CD4-positive, alpha-beta memory T cell (primary cell): Measurements from ENCODE around the gene HDAC9. TPM values are rescaled to one million over a fixed set of nuclear protein-coding genes. Genes with fewer than 3 reads are reported as not detected.
"Not testable (repeated sequence)": the region's sequence is repeated elsewhere in the genome, so short reads cannot be mapped to it uniquely, and the experiment has no call there.

ENCODE experiments used
- CTCF ChIA-PET: fragments of 350-600 bp; sonication (Branson Sonifier 250); formaldehyde crosslinking; loops from one replicate; lab custom pipeline; 2021; ENCODE audit warnings: inconsistent platforms; ENCODE audit not compliant: partially characterized antibody; lab: Charles Lee
- POLR2A ChIA-PET: fragments of 350-600 bp; sonication (Branson Sonifier 250); formaldehyde crosslinking; loops from one replicate; lab custom pipeline; 2021; ENCODE audit not compliant: partially characterized antibody; lab: Charles Lee
- DNase-seq, 5 donors: peaks; one replicate each; pipeline versions ENCODE4 v3.0.0 to v3.0.0-alpha.2; 2020 to 2022; ENCODE audit warnings: mixed read lengths in 1 of 5
- H3K27ac ChIP-seq: one replicate; pipeline ENCODE4 v1.7.0; 2013; ENCODE audit warnings: low read depth, low read length
- H3K27me3 ChIP-seq: 2 replicates; pipeline ENCODE4 v1.7.0; 2013; ENCODE audit warnings: mild to moderate bottlenecking, low read length, moderate library complexity; ENCODE audit not compliant: insufficient read depth
- H3K36me3 ChIP-seq: 2 replicates; pipeline ENCODE4 v1.7.0; 2013; ENCODE audit warnings: mild to moderate bottlenecking, low read length, moderate library complexity; ENCODE audit not compliant: insufficient read depth
- H3K4me1 ChIP-seq: 2 replicates; pipeline ENCODE4 v1.7.0; 2013; ENCODE audit warnings: mild to moderate bottlenecking, low read length, moderate library complexity; ENCODE audit not compliant: insufficient read depth
- H3K4me3 ChIP-seq, 2 donors: one replicate each; pipeline ENCODE4 v1.7.0; 2013; ENCODE audit warnings: low read length in 2 of 2, mild to moderate bottlenecking in 1 of 2
- H3K9me3 ChIP-seq, 2 donors: one replicate each; pipeline ENCODE4 v1.7.0; 2013; ENCODE audit warnings: low read length in 2 of 2, control low read depth in 1 of 2; ENCODE audit not compliant: control insufficient read depth in 1 of 2
- H3K27ac Mint-ChIP-seq, 7 donors: one replicate each; pipeline ENCODE4 v1.8.0; 2020 to 2021; ENCODE audit warnings: mixed read lengths in 7 of 7, mild to moderate bottlenecking in 6 of 7, inconsistent platforms in 3 of 7, moderate library complexity in 3 of 7
- H3K27me3 Mint-ChIP-seq, 2 donors: one replicate each; pipeline ENCODE4 v1.8.0; 2020 to 2021; ENCODE audit warnings: mixed read lengths in 2 of 2
- H3K36me3 Mint-ChIP-seq, 2 donors: one replicate each; pipeline ENCODE4 v1.8.0; 2020 to 2021; ENCODE audit warnings: mixed read lengths in 2 of 2, inconsistent platforms in 1 of 2, mild to moderate bottlenecking in 1 of 2
- H3K4me1 Mint-ChIP-seq, 4 donors: one replicate each; pipeline ENCODE4 v1.8.0; 2020 to 2021; ENCODE audit warnings: mixed read lengths in 4 of 4, mild to moderate bottlenecking in 1 of 4
- H3K4me3 Mint-ChIP-seq, 8 donors: one replicate each; pipeline ENCODE4 v1.8.0; 2020 to 2021; ENCODE audit warnings: mixed read lengths in 8 of 8, mild to moderate bottlenecking in 7 of 8, moderate library complexity in 6 of 8, inconsistent platforms in 3 of 8
- H3K9me3 Mint-ChIP-seq, 8 donors: one replicate each; pipeline ENCODE4 v1.8.0; 2020 to 2021; ENCODE audit warnings: mixed read lengths in 8 of 8, mild to moderate bottlenecking in 5 of 8, inconsistent platforms in 3 of 8, moderate library complexity in 1 of 8
- intact Hi-C: fragments of 100-400 bp; cut with micrococcal nuclease; formaldehyde crosslinking; loops from one replicate; pipeline ENCODE4 v1.15.1; 2023
- polyA plus RNA-seq, 2 donors: library from polyadenylated mRNA; unstranded; fragments of 300-500 nt; fragmentation: Illumina TruSeq; gene quantifications; one replicate each; pipeline ENCODE4 v1.2.3, GENCODE V29; 2021
- total RNA-seq, 2 experiments: library from RNA; stranded (reverse); gene quantifications; one replicate each; pipeline ENCODE4 v1.2.3, GENCODE V29; 2021

Gene HDAC9
- total and polyA plus RNA-seq, 4 experiments from 2014 or later: 0.36 to 0.73 (median 0.39) TPM; not detected in 1

DNA sequence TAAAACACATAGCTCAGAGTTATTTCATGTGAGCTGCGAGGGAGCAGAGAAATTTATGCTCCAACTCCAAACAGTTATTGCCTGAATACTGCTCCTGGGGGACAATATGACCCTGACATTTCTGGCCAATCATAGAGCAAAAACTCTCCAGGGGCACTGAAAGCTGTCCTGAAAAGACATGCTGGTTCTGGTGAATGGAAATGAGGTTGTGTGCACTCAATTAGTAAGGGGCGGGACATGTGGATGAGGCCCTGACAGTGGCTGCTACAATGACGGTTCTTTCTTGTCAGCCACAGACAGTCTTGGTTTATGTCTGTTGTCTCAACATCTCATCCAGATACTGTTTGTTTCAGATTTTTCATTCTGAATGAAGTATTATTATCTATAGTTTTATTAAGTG is 470.1 kb downstream of the HDAC9 start:
- Mint-ChIP-seq H3K4me3 (no peak overlapping the region), H3K27ac (no peak overlapping the region), H3K4me1 (no peaks in the 10 kb centered on the region), H3K27me3 (no peaks in the 10 kb centered on the region), H3K9me3 (peaks cover 0 to 9% (median 2%) of the 10 kb centered on the region in 8 donors), H3K36me3 (no peaks in the 10 kb centered on the region)
- H3K9me3 ChIP-seq: no peaks in the 10 kb centered on the region
- no peaks in the 10 kb centered on the region for H3K36me3 ChIP-seq
- CTCF ChIA-PET: no interaction called here
- no peak overlapping the region for H3K4me3 ChIP-seq
- POLR2A ChIA-PET: no interaction called here
- no peaks in the 10 kb centered on the region for H3K27me3 ChIP-seq
- intact Hi-C loops: no loop called here
- H3K27ac ChIP-seq: no peak overlapping the region
- no peaks in the 10 kb centered on the region for H3K4me1 ChIP-seq
- no peak for DNase-seq

DNA sequence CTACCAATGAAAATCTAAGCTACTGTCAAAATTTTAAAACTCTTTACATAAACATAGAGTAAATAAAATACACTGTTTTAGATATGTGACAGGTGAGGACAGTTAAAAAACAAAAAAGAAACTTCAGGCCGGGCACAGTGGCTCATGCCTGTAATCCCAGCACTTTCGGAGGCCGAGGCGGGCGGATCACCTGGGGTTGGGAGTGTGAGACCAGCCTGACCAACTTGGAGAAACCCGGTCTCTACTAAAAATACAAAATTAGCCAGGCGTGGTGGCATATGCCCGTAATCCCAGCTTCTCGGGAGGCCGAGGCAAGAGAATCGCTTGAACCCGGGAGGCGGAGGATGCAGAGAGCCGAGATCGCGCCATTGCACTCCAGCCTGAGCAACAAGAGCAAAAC is 472.2 kb downstream of the HDAC9 start:
- H3K27ac Mint-ChIP-seq, DNase-seq, H3K4me3 ChIP-seq, H3K27me3 Mint-ChIP-seq, H3K9me3 ChIP-seq, H3K9me3 Mint-ChIP-seq, H3K36me3 ChIP-seq, CTCF ChIA-PET, H3K4me1 ChIP-seq, H3K4me1 Mint-ChIP-seq, intact Hi-C loops, H3K27me3 ChIP-seq, H3K36me3 Mint-ChIP-seq, H3K27ac ChIP-seq, POLR2A ChIA-PET, H3K4me3 Mint-ChIP-seq: not testable (repeated sequence)

DNA sequence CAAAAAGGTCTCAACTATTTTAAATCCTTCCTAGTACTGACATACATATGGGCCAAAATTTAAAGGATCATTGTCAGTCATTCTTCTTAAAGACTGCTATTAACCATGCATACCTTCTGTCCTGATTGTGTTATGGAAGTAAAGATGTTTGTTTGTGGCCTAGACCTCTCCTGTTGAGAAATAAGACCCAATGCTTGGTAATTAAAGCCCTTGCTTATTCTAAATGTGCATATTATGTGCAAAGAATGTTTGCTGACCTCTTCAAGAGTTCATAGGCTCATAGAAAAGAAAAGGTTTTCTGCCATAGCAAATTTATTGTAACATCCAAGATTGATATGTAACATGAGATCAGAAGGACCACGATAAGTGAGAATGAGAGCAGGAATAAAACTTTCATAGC is 476.3 kb downstream of the HDAC9 start:
- Mint-ChIP-seq H3K36me3 (no peaks in the 10 kb centered on the region), H3K27ac (no peak overlapping the region), H3K9me3 (peaks cover 0 to 30% (median 3%) of the 10 kb centered on the region in 8 donors), H3K4me1 (no peaks in the 10 kb centered on the region), H3K27me3 (no peaks in the 10 kb centered on the region), H3K4me3 (no peak overlapping the region)
- no peaks in the 10 kb centered on the region for H3K4me1 ChIP-seq
- ChIA-PET CTCF (no interaction called here), POLR2A (no interaction called here)
- no peak overlapping the region for H3K4me3 ChIP-seq
- H3K27me3 ChIP-seq: no peaks in the 10 kb centered on the region
- no peaks in the 10 kb centered on the region for H3K36me3 ChIP-seq
- H3K9me3 ChIP-seq: no peaks in the 10 kb centered on the region
- intact Hi-C loops: no loop called here
- no peak for DNase-seq
- no peak overlapping the region for H3K27ac ChIP-seq

DNA sequence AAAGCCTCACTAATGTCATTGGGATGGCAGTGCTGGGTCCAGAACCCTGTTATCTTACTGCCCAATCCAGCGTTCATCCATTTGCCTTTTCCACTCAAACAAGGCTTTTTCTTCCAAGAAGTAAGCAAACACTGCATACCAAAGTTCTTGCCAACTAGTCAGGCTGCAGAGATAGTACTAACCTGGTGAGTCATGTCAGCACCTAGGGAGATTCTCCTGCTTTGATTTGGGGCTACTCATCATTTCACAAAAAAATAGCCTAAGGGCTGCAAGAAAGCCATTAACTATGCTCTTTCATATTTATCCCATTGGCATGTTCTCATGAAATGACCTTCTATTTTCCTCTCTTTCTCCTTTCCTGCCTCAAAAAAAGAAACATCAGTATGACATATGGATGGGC is 479.3 kb downstream of the HDAC9 start:
- H3K4me3 ChIP-seq: no peak overlapping the region
- H3K4me1 ChIP-seq: no peaks in the 10 kb centered on the region
- no peaks in the 10 kb centered on the region for H3K9me3 ChIP-seq
- H3K27ac ChIP-seq: no peak overlapping the region
- Mint-ChIP-seq H3K27ac (no peak overlapping the region), H3K4me1 (no peaks in the 10 kb centered on the region), H3K9me3 (peaks cover 0 to 31% (median 4%) of the 10 kb centered on the region in 8 donors), H3K27me3 (no peaks in the 10 kb centered on the region), H3K4me3 (no peak overlapping the region), H3K36me3 (no peaks in the 10 kb centered on the region)
- DNase-seq: no peak
- H3K36me3 ChIP-seq: no peaks in the 10 kb centered on the region
- intact Hi-C loops: no loop called here
- H3K27me3 ChIP-seq: no peaks in the 10 kb centered on the region
- ChIA-PET CTCF (no interaction called here), POLR2A (no interaction called here)

DNA sequence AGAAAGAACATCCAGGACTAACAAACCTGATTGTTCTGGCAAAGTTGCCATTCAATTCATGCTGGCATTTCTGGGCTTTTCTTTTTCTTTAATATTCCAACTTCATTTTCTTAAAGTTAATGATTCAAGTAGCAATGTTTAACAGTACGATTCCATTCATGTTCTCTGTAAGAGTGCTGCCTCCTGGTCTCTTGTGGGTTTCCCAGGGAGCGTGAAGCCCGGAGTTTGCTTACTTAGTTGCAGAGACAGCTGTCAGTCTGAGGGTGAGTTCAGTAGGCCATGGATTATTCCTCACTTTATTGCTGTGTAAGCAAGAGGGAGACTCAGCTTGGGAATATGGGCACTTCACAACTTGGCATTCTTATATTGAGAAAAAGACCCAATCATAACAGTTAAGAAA is 479.7 kb downstream of the HDAC9 start:
- Histone ChIP-seq H3K4me1 (no peaks in the 10 kb centered on the region), H3K27ac (no peak overlapping the region), H3K4me3 (no peak overlapping the region), H3K9me3 (no peaks in the 10 kb centered on the region), H3K27me3 (no peaks in the 10 kb centered on the region), H3K36me3 (no peaks in the 10 kb centered on the region)
- Mint-ChIP-seq H3K9me3 (peaks cover 0 to 31% (median 4%) of the 10 kb centered on the region in 8 donors), H3K27ac (no peak overlapping the region), H3K4me1 (no peaks in the 10 kb centered on the region), H3K4me3 (no peak overlapping the region), H3K27me3 (no peaks in the 10 kb centered on the region), H3K36me3 (no peaks in the 10 kb centered on the region)
- intact Hi-C loops: no loop called here
- ChIA-PET POLR2A (no interaction called here), CTCF (no interaction called here)
- DNase-seq: no peak

DNA sequence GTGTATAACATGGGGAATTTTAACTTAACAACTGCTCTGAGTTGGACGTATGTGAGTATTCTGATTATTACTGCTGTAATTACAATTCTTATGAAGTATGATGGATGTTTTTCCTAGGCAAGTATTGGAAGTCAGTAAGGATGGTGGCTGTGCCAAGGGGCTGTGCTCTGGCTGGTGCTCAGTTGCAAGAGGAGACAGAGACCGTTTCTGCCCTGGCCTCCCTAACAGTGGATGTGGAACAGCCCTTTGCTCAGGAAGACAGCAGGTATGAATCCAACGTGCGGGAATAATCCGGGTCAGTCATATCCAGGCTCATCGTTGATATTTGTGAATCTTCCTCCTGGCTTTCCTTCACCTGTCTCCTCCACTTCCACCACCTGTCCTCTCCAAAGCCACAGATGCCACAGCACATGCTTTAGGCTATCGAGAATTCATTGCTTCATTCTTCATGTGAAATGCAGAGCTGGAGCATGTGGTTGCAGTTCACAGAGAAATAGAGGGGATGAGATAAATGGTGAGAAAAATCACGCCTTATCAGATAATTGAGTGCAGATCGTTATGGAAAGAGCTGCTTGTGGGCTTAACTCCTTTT is 480.2 kb downstream of the HDAC9 start:
- Mint-ChIP-seq H3K4me3 (no peak overlapping the region), H3K9me3 (peaks cover 0 to 31% (median 4%) of the 10 kb centered on the region in 8 donors), H3K27me3 (no peaks in the 10 kb centered on the region), H3K27ac (no peak overlapping the region), H3K36me3 (no peaks in the 10 kb centered on the region), H3K4me1 (no peaks in the 10 kb centered on the region)
- no peak for DNase-seq
- no peaks in the 10 kb centered on the region for H3K9me3 ChIP-seq
- no peaks in the 10 kb centered on the region for H3K27me3 ChIP-seq
- no peaks in the 10 kb centered on the region for H3K4me1 ChIP-seq
- H3K36me3 ChIP-seq: no peaks in the 10 kb centered on the region
- H3K4me3 ChIP-seq: no peak overlapping the region
- no peak overlapping the region for H3K27ac ChIP-seq
- CTCF ChIA-PET: no interaction called here
- intact Hi-C loops: no loop called here
- POLR2A ChIA-PET: no interaction called here

DNA sequence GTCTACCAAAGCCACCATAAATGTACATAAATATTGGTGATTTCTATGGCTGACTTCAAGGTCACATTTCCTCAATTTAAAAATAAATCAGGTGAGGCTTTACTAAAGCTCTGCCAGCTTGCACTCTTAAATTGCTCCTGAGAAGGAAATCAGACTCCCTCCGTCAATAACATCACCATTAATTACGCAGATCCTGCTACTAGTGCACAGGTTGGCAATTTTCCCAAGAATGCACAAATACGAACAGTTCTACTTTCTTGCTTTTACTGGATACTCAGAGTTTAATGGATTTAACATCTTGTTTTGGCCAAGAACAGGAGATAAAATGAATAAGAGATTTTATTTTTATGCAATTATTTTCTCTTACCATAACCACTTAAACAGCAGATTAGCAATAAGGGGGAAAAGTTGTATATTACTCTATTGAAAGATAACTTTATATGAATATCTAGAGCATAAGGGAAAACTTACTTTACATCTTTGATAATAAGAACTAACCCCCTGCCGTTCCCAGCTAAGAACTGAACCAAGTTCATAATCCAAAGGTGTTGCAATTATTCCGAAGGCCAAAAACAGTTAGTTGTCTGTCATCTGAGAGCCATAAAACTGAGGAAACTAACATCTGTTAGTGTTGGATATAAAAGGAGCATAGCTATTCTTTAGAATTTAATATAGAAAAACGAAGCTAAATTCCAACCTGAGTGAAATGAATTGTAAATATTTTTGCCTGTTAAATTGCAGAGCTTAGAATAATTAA is 481.3 kb downstream of the HDAC9 start:
- Mint-ChIP-seq H3K27ac (no peak overlapping the region), H3K4me3 (no peak overlapping the region), H3K36me3 (no peaks in the 10 kb centered on the region), H3K4me1 (no peaks in the 10 kb centered on the region), H3K9me3 (peaks cover 0 to 34% (median 4%) of the 10 kb centered on the region in 8 donors), H3K27me3 (no peaks in the 10 kb centered on the region)
- Histone ChIP-seq H3K36me3 (no peaks in the 10 kb centered on the region), H3K4me3 (no peak overlapping the region), H3K27me3 (no peaks in the 10 kb centered on the region), H3K9me3 (no peaks in the 10 kb centered on the region), H3K4me1 (no peaks in the 10 kb centered on the region), H3K27ac (no peak overlapping the region)
- ChIA-PET POLR2A (no interaction called here), CTCF (no interaction called here)
- no peak for DNase-seq
- intact Hi-C loops: no loop called here
